GM12878 (cell line): ENCODE data around the gene PIGU.

Source experiments
- FOS ChIP-seq: IDR thresholded peaks from 3 replicates; pipeline ENCODE4 v1.6.1; 2011; ENCODE audit warnings: borderline replicate concordance; ENCODE audit not compliant: insufficient read length; ENCODE audit errors: extremely low read depth
- TF ChIP-seq, protein P1 (sequence below), 3 experiments: IDR thresholded peaks in 2 of 3; conservative IDR thresholded peaks in 1 of 3; 2 replicates each; pipeline ENCODE4 v1.5.1; 2011; ENCODE audit warnings: low read depth in 3 of 3, low read length in 3 of 3, mild to moderate bottlenecking in 3 of 3, control low read depth in 2 of 3, moderate library complexity in 2 of 3, inconsistent platforms in 1 of 3, mixed read lengths in 1 of 3; ENCODE audit not compliant: control insufficient read depth in 2 of 3, insufficient read depth in 1 of 3; ENCODE audit errors: extremely low read depth in 1 of 3

DNA sequence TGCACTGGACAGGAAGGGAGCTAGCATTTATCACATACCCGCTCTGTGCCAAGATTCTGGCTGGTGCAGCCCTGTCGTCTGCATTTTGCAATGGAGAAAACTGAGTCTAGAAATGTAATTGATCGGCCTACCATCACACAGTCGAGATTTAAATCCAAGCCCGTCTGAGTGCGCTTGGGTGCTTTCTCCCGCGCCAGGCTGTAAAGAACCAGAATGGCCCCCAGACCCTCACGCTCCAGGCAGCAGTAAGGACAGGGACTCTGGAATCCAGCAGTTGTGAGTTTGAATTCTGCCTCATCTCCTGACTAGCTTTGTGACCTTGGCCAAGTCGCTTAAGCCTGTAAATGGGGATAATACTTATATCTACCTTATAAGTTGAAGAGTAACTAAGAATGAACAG, 149.9 kb downstream of the PIGU start:
- TF ChIP-seq FOS: no peak
- TF ChIP-seq, protein P1, sequence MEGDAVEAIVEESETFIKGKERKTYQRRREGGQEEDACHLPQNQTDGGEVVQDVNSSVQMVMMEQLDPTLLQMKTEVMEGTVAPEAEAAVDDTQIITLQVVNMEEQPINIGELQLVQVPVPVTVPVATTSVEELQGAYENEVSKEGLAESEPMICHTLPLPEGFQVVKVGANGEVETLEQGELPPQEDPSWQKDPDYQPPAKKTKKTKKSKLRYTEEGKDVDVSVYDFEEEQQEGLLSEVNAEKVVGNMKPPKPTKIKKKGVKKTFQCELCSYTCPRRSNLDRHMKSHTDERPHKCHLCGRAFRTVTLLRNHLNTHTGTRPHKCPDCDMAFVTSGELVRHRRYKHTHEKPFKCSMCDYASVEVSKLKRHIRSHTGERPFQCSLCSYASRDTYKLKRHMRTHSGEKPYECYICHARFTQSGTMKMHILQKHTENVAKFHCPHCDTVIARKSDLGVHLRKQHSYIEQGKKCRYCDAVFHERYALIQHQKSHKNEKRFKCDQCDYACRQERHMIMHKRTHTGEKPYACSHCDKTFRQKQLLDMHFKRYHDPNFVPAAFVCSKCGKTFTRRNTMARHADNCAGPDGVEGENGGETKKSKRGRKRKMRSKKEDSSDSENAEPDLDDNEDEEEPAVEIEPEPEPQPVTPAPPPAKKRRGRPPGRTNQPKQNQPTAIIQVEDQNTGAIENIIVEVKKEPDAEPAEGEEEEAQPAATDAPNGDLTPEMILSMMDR (IDR thresholded peaks at IDR 0.05 in 2 of 3, conservative IDR thresholded peaks at IDR 0.05 in 1 of 3; ENCODE audit: control insufficient read depth in 2 of 3, extremely low read depth in 1 of 3, insufficient read depth in 1 of 3, low read depth in 3 of 3, low read length in 3 of 3): no peak
